ENCODE data around the gene VAC14. TPM values are rescaled to one million over a fixed set of nuclear protein-coding genes. Genes with fewer than 3 reads are reported as not detected.

The VAC14 gene
- total and polyA plus RNA-seq, 2 experiments from 2014 or later: 42.3 to 77.7 TPM

DNA sequence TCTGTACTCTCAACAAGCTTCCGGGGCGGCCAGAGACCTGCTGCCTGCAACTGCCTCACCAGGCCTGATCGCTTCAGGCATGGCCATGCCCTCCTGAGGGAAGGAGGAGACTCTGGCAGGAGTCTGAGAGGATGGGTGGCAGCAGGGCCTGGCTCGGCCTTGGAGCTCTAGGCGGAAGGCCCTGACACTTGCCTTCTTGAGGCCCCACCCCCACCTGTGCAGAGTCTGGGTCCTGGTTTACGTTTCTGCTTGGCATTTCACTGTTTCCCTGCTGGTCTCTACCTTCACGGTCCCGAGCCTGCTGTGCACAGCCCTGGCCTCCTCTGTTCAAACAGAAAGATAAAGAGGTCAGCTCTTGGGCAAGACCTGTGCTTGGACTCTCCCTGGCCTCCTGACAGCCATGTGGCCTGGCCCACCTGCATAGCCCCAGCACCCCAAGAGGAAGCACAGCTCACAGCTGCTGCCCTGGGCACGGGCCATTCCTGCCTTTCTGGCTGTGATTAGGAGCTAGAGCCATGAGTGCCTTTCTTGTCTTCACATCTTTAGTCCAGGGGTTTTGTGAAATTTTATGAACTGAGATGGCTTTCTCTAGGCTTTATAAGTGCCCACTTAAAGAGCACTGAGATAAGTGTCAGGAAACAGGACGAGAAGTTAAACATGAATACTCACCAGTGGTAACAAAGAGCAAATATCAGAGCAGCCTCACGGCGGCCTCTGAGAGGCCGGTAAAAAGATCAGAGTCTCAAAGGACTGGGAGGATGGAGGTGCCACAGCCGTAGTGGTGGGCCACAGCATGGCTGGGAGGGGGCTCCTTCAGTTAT, 89.5 kb downstream of the VAC14 start:
- H3K4me1 Mint-ChIP-seq: peaks cover 76% of the 10 kb centered on the region

More for the DNA sequence above, 89.5 kb downstream of the VAC14 start:
- Mint-ChIP-seq H3K36me3 (ENCODE audit: low read depth) (no peaks in the 10 kb centered on the region), H3K4me3 (no peak overlapping the region), H3K27me3 (ENCODE audit: insufficient read depth, low read depth, poor library complexity) (peaks cover 15% of the 10 kb centered on the region), H3K9me3 (no peaks in the 10 kb centered on the region; the same call in 2 of the 3 replicates), H3K27ac (peak overlapping the region; percentile 67; the same call in 1 of the 2 replicates)
- Histone ChIP-seq H3K27ac (ENCODE audit: low read depth) (no peak overlapping the region), H3K9me2 (ENCODE audit: insufficient read depth) (no peaks in the 10 kb centered on the region), H3K4me1 (ENCODE audit: insufficient read depth) (peaks cover 36% of the 10 kb centered on the region), H4K20me1 (replicated peaks; ENCODE audit: insufficient read depth) (no peaks in the 10 kb centered on the region), H3K4me3 (no peak overlapping the region), H3K79me2 (replicated peaks; ENCODE audit: insufficient read depth) (no peaks in the 10 kb centered on the region), H3F3A (replicated peaks; ENCODE audit: low read depth) (peaks cover 6% of the 10 kb centered on the region; the same call in 1 of the 2 replicates), H2AFZ (no peak overlapping the region), H3K4me2 (no peak overlapping the region), H3K36me3 (ENCODE audit: insufficient read depth) (no peaks in the 10 kb centered on the region), H3K27me3 (ENCODE audit: insufficient read depth) (no peaks in the 10 kb centered on the region)
- no peak for ATAC-seq
- no peak for DNase-seq (ENCODE audit: low spot score)
- no peak for TF ChIP-seq ZNF331 (CRISPR knock-in tag; IDR thresholded peaks at IDR 0.05; ENCODE audit: low read depth)
- TF ChIP-seq, protein P1, sequence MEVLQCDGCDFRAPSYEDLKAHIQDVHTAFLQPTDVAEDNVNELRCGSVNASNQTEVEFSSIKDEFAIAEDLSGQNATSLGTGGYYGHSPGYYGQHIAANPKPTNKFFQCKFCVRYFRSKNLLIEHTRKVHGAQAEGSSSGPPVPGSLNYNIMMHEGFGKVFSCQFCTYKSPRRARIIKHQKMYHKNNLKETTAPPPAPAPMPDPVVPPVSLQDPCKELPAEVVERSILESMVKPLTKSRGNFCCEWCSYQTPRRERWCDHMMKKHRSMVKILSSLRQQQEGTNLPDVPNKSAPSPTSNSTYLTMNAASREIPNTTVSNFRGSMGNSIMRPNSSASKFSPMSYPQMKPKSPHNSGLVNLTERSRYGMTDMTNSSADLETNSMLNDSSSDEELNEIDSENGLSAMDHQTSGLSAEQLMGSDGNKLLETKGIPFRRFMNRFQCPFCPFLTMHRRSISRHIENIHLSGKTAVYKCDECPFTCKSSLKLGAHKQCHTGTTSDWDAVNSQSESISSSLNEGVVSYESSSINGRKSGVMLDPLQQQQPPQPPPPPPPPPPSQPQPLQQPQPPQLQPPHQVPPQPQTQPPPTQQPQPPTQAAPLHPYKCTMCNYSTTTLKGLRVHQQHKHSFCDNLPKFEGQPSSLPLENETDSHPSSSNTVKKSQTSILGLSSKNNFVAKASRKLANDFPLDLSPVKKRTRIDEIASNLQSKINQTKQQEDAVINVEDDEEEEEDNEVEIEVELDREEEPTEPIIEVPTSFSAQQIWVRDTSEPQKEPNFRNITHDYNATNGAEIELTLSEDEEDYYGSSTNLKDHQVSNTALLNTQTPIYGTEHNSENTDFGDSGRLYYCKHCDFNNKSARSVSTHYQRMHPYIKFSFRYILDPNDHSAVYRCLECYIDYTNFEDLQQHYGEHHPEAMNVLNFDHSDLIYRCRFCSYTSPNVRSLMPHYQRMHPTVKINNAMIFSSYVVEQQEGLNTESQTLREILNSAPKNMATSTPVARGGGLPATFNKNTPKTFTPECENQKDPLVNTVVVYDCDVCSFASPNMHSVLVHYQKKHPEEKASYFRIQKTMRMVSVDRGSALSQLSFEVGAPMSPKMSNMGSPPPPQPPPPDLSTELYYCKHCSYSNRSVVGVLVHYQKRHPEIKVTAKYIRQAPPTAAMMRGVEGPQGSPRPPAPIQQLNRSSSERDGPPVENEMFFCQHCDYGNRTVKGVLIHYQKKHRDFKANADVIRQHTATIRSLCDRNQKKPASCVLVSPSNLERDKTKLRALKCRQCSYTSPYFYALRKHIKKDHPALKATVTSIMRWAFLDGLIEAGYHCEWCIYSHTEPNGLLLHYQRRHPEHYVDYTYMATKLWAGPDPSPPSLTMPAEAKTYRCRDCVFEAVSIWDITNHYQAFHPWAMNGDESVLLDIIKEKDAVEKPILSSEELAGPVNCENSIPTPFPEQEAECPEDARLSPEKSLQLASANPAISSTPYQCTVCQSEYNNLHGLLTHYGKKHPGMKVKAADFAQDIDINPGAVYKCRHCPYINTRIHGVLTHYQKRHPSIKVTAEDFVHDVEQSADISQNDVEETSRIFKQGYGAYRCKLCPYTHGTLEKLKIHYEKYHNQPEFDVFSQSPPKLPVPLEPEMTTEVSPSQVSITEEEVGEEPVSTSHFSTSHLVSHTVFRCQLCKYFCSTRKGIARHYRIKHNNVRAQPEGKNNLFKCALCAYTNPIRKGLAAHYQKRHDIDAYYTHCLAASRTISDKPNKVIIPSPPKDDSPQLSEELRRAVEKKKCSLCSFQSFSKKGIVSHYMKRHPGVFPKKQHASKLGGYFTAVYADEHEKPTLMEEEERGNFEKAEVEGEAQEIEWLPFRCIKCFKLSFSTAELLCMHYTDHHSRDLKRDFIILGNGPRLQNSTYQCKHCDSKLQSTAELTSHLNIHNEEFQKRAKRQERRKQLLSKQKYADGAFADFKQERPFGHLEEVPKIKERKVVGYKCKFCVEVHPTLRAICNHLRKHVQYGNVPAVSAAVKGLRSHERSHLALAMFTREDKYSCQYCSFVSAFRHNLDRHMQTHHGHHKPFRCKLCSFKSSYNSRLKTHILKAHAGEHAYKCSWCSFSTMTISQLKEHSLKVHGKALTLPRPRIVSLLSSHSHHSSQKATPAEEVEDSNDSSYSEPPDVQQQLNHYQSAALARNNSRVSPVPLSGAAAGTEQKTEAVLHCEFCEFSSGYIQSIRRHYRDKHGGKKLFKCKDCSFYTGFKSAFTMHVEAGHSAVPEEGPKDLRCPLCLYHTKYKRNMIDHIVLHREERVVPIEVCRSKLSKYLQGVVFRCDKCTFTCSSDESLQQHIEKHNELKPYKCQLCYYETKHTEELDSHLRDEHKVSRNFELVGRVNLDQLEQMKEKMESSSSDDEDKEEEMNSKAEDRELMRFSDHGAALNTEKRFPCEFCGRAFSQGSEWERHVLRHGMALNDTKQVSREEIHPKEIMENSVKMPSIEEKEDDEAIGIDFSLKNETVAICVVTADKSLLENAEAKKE (CRISPR knock-in tag; IDR thresholded peaks at IDR 0.05): no peak
- TF ChIP-seq ZNF114 (CRISPR knock-in tag; IDR thresholded peaks at IDR 0.05): no peak
- TF ChIP-seq POLR2AphosphoS5 (IDR thresholded peaks at IDR 0.05; ENCODE audit: low read depth): no peak
- TF ChIP-seq, protein P2, sequence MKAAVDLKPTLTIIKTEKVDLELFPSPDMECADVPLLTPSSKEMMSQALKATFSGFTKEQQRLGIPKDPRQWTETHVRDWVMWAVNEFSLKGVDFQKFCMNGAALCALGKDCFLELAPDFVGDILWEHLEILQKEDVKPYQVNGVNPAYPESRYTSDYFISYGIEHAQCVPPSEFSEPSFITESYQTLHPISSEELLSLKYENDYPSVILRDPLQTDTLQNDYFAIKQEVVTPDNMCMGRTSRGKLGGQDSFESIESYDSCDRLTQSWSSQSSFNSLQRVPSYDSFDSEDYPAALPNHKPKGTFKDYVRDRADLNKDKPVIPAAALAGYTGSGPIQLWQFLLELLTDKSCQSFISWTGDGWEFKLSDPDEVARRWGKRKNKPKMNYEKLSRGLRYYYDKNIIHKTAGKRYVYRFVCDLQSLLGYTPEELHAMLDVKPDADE (IDR thresholded peaks at IDR 0.05): no peak
- TF ChIP-seq NANOG (IDR thresholded peaks at IDR 0.05; ENCODE audit: borderline replicate concordance): no peak
- no peak for TF ChIP-seq JUNB (IDR thresholded peaks at IDR 0.05; ENCODE audit: unreplicated experiment)
- TF ChIP-seq, protein P3, sequence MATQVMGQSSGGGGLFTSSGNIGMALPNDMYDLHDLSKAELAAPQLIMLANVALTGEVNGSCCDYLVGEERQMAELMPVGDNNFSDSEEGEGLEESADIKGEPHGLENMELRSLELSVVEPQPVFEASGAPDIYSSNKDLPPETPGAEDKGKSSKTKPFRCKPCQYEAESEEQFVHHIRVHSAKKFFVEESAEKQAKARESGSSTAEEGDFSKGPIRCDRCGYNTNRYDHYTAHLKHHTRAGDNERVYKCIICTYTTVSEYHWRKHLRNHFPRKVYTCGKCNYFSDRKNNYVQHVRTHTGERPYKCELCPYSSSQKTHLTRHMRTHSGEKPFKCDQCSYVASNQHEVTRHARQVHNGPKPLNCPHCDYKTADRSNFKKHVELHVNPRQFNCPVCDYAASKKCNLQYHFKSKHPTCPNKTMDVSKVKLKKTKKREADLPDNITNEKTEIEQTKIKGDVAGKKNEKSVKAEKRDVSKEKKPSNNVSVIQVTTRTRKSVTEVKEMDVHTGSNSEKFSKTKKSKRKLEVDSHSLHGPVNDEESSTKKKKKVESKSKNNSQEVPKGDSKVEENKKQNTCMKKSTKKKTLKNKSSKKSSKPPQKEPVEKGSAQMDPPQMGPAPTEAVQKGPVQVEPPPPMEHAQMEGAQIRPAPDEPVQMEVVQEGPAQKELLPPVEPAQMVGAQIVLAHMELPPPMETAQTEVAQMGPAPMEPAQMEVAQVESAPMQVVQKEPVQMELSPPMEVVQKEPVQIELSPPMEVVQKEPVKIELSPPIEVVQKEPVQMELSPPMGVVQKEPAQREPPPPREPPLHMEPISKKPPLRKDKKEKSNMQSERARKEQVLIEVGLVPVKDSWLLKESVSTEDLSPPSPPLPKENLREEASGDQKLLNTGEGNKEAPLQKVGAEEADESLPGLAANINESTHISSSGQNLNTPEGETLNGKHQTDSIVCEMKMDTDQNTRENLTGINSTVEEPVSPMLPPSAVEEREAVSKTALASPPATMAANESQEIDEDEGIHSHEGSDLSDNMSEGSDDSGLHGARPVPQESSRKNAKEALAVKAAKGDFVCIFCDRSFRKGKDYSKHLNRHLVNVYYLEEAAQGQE (IDR thresholded peaks at IDR 0.05; ENCODE audit: unreplicated experiment): no peak
- TF ChIP-seq EZH2phosphoT487 (IDR thresholded peaks at IDR 0.05; ENCODE audit: unreplicated experiment): no peak
- TF ChIP-seq, protein P4, sequence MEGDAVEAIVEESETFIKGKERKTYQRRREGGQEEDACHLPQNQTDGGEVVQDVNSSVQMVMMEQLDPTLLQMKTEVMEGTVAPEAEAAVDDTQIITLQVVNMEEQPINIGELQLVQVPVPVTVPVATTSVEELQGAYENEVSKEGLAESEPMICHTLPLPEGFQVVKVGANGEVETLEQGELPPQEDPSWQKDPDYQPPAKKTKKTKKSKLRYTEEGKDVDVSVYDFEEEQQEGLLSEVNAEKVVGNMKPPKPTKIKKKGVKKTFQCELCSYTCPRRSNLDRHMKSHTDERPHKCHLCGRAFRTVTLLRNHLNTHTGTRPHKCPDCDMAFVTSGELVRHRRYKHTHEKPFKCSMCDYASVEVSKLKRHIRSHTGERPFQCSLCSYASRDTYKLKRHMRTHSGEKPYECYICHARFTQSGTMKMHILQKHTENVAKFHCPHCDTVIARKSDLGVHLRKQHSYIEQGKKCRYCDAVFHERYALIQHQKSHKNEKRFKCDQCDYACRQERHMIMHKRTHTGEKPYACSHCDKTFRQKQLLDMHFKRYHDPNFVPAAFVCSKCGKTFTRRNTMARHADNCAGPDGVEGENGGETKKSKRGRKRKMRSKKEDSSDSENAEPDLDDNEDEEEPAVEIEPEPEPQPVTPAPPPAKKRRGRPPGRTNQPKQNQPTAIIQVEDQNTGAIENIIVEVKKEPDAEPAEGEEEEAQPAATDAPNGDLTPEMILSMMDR (conservative IDR thresholded peaks at IDR 0.05; ENCODE audit: low read depth in 2 of 2): no peak
- no peak for TF ChIP-seq STAT1 (IDR thresholded peaks at IDR 0.05; ENCODE audit: unreplicated experiment)
- TF ChIP-seq EZH2 (IDR thresholded peaks at IDR 0.05; ENCODE audit: low read depth, unreplicated experiment): no peak
- TF ChIP-seq CREB1 (CRISPR knock-in tag; IDR thresholded peaks at IDR 0.05; ENCODE audit: low read depth): no peak

Measured in GM23338 (cell line).